ENCODE data around the gene KIAA1191.
"Not testable (repeated sequence)": the region's sequence is repeated elsewhere in the genome, so short reads cannot be mapped to it uniquely, and the experiment has no call there.

The KIAA1191 gene

DNA sequence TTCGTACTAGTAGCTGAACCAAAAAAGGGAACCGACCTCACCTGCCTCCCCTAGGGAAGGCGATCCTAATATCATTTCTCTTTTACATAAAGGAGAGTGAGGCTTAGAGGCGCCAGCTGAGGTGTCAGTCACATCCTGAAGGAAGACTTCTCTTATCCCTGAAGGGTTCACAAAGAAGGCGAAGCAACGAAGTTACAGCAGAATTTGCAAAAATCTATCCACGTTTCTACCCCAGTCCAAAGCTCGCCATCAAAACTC lies 598 bp upstream of the KIAA1191 start:
- no peak for DNase-seq

GRCh38 chr5:176360894-176361436 lies 599 bp downstream of the KIAA1191 start:
- no peak for DNase-seq

DNA sequence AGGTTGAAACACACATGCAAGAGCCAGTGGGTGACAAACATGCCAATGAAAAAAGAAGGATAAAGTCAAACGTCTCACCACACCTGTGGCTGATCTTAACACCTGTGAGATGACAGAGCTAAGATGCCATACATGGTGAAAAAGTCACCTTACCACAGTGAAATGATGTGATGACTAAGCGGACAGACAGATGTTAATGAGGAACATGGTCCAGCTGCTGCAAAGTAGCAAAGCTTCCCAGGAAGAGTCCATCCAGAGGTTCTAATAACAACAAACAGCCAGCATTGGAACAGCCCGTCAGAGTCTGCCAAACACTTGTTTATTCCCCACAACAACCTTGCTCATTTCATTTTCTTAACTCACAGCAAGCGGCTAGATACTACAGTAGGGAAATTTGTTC lies 1.9 kb downstream of the KIAA1191 start:
- DNase-seq = no peak

DNA sequence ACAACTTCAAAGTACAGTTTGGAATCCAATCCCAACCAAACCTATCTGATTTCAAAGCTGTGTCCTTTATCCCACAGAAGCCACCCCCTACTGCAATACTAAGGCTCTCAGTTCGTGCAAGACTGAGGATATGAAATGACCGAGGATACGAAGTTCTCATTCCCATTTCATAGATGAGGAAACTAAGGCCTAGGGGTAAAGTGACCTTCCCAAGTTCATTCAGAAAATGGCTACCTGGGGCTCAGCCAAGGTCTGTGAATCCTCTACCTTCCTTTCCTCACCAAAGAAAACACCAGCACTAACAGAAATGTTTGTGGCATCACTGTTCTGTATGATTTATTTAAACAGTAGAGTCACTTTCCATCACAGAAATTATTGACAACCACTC lies 5.4 kb downstream of the KIAA1191 start:
- no peak for DNase-seq

- DNase-seq = no peak
These were observed 6.0 kb downstream of the KIAA1191 start for GRCh38 chr5:176355400-176356178.

- no peak for DNase-seq
These were observed 8.0 kb downstream of the KIAA1191 start for GRCh38 chr5:176353533-176353932.

GRCh38 chr5:176352116-176352878 lies 9.3 kb downstream of the KIAA1191 start:
- DNase-seq = no peak

GRCh38 chr5:176350416-176350815 lies 11.1 kb downstream of the KIAA1191 start:
- no peak for DNase-seq

GRCh38 chr5:176342766-176343458 lies 18.7 kb downstream of the KIAA1191 start:
- no peak for DNase-seq

GRCh38 chr5:176342158-176342483 lies 19.4 kb downstream of the KIAA1191 start:
- no peak for DNase-seq

DNA sequence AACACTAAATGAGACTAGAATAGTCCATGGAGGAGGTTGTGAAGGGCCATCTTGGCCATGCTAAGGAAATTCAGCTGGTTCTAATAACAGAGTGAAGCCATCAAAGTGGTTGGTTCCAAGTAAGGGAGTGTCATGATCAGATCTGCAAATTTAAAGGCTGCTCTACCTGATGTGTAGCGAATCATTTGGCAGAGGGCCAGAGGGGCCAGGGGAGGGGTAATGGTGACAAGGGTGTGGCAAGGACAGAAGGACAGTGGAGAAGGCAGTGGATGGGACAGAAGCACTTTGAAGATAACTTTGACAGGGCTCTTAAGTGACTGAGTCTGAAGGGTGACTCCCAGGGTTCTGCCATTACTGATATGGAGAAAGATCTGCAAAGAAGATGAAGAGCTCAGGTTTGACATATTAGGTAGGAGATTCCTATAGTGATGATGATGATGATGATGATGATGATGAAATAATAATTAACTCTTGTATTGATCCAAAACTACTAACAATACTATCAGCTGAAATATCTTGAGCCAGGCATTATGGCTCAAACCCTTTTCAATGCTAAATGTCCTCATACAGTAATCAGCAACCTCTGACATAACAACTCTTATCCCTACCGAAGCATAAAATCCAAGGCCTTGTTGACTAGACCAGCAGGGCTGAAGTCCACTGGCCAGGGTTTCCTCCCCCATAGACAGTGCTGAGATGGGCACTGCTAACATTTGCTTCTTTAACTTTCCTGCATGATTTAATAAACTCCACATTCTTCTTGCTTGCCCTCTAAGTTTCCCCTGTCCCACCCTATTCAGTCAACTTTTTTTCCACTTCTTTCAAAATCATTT lies 20.0 kb downstream of the KIAA1191 start:
- no peak for DNase-seq

- no peak for DNase-seq
These were observed 22.3 kb downstream of the KIAA1191 start for GRCh38 chr5:176339304-176339703.

DNA sequence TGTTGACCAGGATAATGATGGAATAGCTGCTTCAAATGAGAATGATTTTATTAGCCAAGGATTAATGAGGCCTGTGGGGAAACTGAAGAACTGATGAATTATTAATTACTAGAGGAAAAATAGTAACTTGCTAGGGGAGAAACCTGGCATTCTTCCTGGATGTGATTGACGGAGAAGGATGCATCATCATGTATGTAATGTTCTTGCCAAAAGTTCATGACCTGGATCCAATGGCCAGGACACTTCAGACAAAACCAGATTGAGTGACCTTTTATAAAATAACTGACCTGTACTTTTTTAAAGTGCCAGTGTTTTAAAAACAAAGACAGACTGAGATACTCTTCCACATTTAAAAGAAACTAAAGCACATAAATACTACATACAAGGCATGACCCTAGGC lies 23.7 kb downstream of the KIAA1191 start:
- no peak for DNase-seq

DNA sequence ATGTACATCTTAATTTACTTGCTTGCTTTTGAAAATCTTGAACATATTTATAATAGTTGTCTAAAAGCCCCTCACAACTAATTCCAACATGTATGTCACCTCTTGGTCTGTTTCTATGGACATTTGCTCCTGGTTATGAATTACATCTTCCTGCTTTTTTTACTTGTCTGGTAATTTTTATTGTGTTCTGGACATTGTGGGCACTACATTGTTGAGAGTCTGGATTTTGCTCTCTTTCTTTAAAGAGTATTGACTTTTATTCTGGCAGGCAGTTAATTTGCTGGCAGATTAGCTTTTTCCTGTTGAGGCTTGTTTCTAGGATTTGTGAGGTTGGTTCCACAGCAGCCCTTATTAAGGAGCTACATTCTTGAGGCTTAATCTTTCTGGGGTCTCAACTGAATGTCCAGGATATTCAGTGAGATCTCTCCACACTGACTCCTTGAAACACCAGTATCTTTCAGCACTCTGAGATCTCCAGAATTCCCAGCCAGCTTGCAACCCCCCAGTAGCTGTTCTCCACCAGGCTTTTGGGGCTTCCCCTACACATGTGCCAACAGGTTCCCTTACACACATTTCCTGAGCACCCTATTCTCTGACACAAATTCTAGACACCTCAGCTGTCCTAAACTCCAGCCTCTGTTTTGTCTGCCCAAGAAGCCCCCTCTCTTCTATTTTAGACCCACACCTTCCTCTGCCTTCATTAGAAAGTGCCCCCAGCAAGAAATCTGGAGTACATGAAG lies 27.4 kb downstream of the KIAA1191 start:
- no peak for DNase-seq

- DNase-seq = no peak
These were observed 41.0 kb downstream of the KIAA1191 start for GRCh38 chr5:176320577-176320976.

DNA sequence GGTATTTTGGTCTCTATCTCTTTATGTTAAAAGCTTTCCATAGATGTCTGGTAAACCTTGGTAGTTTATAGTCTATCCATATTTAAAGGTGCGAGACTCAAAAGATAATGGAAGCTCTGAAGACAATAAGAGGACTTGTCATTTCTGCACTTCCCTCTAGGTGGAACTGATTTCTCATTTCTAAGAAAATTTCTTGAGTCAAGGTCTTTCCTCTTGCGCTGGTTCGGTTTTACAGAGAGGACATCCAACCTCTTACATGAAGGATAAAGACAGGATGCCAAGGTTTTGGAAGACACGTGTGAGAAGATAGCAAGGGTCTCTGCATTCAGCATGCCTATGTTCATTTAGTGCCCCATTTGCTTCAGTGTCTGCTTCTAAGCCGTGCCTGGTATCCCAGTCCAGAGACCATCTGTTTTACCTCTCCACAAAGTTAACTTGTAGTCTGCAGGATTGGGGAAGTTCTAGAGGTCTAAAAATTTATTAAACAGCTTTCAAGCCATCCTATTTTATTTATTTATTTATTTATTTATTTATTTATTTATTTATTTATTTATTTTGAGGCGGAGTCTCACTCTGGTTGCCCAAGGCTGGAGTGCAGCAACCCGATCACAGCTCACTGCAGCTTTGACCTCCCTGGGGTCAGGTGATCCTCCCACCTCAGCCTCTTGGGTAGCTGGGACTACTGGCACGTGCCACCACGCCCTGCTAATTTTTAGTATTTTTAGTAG lies 41.6 kb downstream of the KIAA1191 start:
- DNase-seq = no peak

DNA sequence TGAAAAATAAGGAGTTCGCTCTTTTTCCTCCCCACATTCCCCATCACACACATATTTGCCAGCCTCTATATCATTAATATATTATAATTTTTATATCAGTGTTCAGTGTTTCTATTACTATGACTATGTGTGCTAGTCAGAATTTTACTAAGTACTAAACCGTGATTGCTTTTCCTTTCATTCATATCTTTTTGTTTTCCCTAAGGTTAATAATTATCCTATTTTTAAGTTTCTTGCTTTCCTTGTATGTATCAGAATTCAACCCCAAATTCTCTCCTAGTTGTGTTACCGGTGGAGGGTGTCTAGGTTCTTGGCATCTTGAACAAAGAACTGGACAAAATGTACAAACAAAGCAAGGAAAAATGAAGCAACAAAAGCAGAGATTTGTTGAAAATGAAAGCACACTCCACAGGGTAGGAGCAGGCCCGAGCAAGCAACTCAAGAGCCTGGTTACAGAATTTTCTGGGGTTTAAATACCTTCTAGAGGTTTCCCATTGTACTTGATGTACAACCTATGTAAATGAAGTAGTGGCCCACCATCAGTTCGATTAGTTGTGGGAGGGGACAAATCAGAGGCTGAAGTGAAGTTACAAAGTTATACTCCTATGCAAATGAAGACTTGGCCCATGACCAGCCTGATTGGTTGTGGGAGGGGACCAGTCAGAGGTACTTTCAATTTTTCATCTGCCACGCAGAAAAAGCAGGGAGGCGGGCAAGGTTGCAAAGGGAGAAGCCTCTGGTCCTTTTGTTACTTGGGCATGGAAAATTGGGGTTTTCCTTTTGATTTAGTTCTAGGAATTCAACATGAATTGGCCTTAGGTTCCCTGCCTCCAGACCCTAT lies 43.8 kb downstream of the KIAA1191 start:
- no peak for DNase-seq

GRCh38 chr5:176305356-176305755 lies 56.2 kb downstream of the KIAA1191 start:
- not testable (repeated sequence) for DNase-seq
